Natural killer cell treated with Interleukin-12 subunit alpha and Interleukin-12 subunit beta and Interleukin-15 and Interleukin-18, amount 100 ng/mL, for 72 hours (primary cell): ENCODE results near the gene PRDX6. TPM values are rescaled to one million over a fixed set of nuclear protein-coding genes. Genes with fewer than 3 reads are reported as not detected.
"Not testable (repeated sequence)": the region's sequence is repeated elsewhere in the genome, so short reads cannot be mapped to it uniquely, and the experiment has no call there.

ENCODE experiments used
- ATAC-seq, 2 donors: fragments of 150-1000 bp; cut with Tn5 transposase in 1 of 2; sonication (Bioruptor Pico), chemical (Tn5 transposase) in 1 of 2; 2 replicates each; pipeline ENCODE4 v1.10.0; 2021
- DNase-seq: peaks from one replicate; pipeline ENCODE4 v3.0.0; 2022; ENCODE audit warnings: low spot score
- H3K27ac Mint-ChIP-seq, 2 donors: 1 replicate in 1 of 2; 2 replicates in 1 of 2; pipeline ENCODE4 v1.8.0; 2022; ENCODE audit warnings: mixed read lengths in 2 of 2, mild to moderate bottlenecking in 1 of 2, moderate library complexity in 1 of 2
- H3K27me3 Mint-ChIP-seq, 2 donors: 1 replicate in 1 of 2; 2 replicates in 1 of 2; pipeline ENCODE4 v1.8.0; 2022; ENCODE audit warnings: mixed read lengths in 2 of 2
- H3K36me3 Mint-ChIP-seq: one replicate; pipeline ENCODE4 v1.8.0; 2022; ENCODE audit warnings: mixed read lengths
- H3K4me1 Mint-ChIP-seq, 2 donors: 1 replicate in 1 of 2; 2 replicates in 1 of 2; pipeline ENCODE4 v1.8.0; 2022; ENCODE audit warnings: low read depth in 2 of 2, mixed read lengths in 2 of 2, mild to moderate bottlenecking in 1 of 2
- H3K4me3 Mint-ChIP-seq: one replicate; pipeline ENCODE4 v1.8.0; 2022; ENCODE audit warnings: mixed read lengths
- H3K9me3 Mint-ChIP-seq: 2 replicates; pipeline ENCODE4 v1.8.0; 2022; ENCODE audit warnings: mixed read lengths
- total RNA-seq, 2 donors: library from RNA; stranded (reverse); gene quantifications; one replicate each; pipeline ENCODE4 v1.2.3, GENCODE V29; 2022

The PRDX6 gene
- total RNA-seq, 2 donors from 2014 or later = 119 to 155 TPM

GRCh38 chr1:173475564-173476196, 1.5 kb upstream of the PRDX6 start:
- peak overlapping the region; percentile 87 to 88 for H3K27ac Mint-ChIP-seq
- H3K9me3 Mint-ChIP-seq = no peaks in the 10 kb centered on the region
- peaks cover 18% of the 10 kb centered on the region for H3K36me3 Mint-ChIP-seq
- H3K27me3 Mint-ChIP-seq = no peaks in the 10 kb centered on the region
- DNase-seq (no peak), ATAC-seq (peak in 1 of 2 donors; percentile 40)
- peak overlapping the region; percentile 89 for H3K4me3 Mint-ChIP-seq
- H3K4me1 Mint-ChIP-seq = peaks cover 41 to 54% of the 10 kb centered on the region in 2 donors

DNA sequence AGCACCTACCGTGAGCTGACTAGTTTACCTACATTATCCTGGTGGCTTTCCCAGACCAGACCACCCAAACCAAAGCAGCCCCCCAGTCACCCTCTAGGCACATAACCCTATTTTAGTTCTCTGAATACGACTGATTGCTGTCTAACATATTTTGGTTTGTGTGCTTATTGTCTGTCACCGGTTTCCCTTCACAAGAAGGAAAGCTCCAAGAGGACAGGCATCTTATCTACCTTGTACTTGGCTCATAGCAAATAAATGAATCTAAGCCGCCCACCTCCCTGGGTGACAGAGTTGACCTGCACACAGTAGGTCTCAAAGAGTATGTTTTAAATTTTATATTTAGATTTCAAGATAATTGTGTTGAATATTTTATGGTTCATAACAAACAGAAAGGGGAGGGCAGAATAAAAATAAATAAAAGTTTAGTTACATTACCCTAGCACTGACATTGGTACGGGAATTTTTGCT, 904 bp upstream of the PRDX6 start:
- Mint-ChIP-seq H3K4me1 (peaks cover 41 to 54% of the 10 kb centered on the region in 2 donors), H3K36me3 (peaks cover 21% of the 10 kb centered on the region), H3K9me3 (no peaks in the 10 kb centered on the region), H3K27ac (peak overlapping the region; percentile 87 to 88), H3K4me3 (peak overlapping the region; percentile 89), H3K27me3 (no peaks in the 10 kb centered on the region)
- no peak for ATAC-seq
- no peak for DNase-seq

DNA sequence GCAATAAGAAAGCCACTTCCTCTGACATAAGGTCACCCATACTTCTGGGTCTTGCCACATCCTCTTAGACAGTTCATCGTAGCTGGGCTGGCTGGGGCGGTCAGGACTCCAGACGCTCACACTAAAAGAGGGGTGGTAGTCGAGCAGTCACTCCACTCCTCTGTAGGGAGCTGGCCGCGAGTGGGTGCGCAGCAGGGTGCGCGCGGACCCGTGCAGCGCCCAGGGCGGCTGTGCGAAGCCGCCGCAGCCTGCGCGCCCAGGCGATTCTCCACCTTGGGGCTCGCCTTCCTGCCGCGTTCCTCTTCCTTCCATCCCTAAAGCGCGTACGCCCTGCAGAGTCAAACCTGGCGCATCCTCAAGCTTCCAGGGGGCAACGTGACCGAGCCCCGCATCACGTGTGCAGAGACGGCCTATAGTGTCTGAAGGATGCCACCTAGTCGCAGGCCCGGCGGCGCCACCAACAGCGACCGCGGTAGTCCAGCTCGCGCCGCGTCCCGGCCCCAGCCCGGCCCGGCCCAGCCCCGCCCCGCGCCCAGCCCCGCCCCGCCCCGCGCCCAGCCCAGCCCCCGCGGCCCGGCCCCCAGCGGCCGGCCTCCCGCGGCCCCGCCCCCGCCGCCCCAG, 360 bp upstream of the PRDX6 start:
- Mint-ChIP-seq H3K4me3 (peak overlapping the region; percentile 89), H3K27ac (peak overlapping the region; percentile 87 to 88), H3K27me3 (no peaks in the 10 kb centered on the region), H3K4me1 (peaks cover 44 to 58% of the 10 kb centered on the region in 2 donors), H3K36me3 (peaks cover 24% of the 10 kb centered on the region), H3K9me3 (no peaks in the 10 kb centered on the region)
- DNase-seq (peak; percentile 91), ATAC-seq (peak; percentile 91 to 94)

GRCh38 chr1:173478094-173478674, 1.0 kb downstream of the PRDX6 start:
- Mint-ChIP-seq H3K36me3 (peaks cover 31% of the 10 kb centered on the region), H3K4me3 (peak overlapping the region; percentile 89)
- no peak for DNase-seq

DNA sequence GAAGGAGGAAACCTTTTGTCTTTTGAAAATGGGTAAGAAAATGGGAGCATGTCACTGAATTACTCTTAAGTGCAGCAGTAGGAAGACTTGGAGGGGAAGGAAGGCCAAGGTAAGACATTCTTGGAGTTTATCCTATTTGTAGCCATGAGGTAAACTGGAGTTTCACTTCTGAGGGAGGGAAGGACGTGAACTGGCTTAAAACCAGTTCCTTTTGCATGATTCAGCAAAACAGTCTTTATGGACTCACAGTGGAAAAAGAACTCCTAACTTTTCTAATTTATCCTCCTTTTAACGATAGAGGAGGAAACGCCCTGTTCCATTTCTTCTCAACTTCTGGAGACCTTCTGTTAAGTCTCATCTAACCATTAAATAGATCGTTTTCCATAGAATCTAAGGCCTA, 2.5 kb downstream of the PRDX6 start:
- H3K36me3 Mint-ChIP-seq = peaks cover 38% of the 10 kb centered on the region
- peak overlapping the region; percentile 20 for H3K4me3 Mint-ChIP-seq
- H3K27me3 Mint-ChIP-seq = no peaks in the 10 kb centered on the region
- H3K27ac Mint-ChIP-seq = no peak overlapping the region
- ATAC-seq (no peak), DNase-seq (no peak)
- H3K9me3 Mint-ChIP-seq = no peaks in the 10 kb centered on the region
- peaks cover 40 to 60% of the 10 kb centered on the region in 2 donors for H3K4me1 Mint-ChIP-seq

More at GRCh38 chr1:173478094-173478674, 1.0 kb downstream of the PRDX6 start:
- H3K9me3 Mint-ChIP-seq = no peaks in the 10 kb centered on the region
- no peak for ATAC-seq
- no peaks in the 10 kb centered on the region for H3K27me3 Mint-ChIP-seq
- peak overlapping the region; percentile 87 to 88 for H3K27ac Mint-ChIP-seq
- H3K4me1 Mint-ChIP-seq = peaks cover 48 to 70% of the 10 kb centered on the region in 2 donors

DNA sequence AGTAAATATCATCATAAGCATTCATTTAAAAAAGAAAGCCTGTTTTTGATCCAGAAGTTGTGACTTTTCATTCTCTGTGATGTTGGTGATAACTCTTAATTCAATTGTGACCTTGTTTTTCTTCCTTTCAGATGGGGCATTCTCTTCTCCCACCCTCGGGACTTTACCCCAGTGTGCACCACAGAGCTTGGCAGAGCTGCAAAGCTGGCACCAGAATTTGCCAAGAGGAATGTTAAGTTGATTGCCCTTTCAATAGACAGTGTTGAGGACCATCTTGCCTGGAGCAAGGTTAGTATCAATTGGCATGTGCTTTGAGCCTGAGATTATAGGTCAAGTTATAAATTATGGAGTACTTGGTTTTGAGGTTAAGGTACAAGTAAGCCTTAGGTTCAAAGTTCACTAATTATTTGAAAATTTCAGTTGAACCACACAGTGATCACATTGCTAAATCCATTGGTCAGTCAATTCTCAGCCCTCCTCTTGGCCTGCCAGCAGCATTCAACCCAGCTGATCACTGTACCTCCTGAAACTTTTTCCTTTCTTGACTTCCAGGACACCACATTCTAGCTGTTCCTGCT, 4.1 kb downstream of the PRDX6 start:
- no peak for DNase-seq
- Mint-ChIP-seq H3K4me3 (peak overlapping the region; percentile 2), H3K9me3 (no peaks in the 10 kb centered on the region), H3K27me3 (no peaks in the 10 kb centered on the region), H3K36me3 (peaks cover 52% of the 10 kb centered on the region), H3K27ac (no peak overlapping the region), H3K4me1 (peaks cover 25 to 45% of the 10 kb centered on the region in 2 donors)
- no peak for ATAC-seq

DNA sequence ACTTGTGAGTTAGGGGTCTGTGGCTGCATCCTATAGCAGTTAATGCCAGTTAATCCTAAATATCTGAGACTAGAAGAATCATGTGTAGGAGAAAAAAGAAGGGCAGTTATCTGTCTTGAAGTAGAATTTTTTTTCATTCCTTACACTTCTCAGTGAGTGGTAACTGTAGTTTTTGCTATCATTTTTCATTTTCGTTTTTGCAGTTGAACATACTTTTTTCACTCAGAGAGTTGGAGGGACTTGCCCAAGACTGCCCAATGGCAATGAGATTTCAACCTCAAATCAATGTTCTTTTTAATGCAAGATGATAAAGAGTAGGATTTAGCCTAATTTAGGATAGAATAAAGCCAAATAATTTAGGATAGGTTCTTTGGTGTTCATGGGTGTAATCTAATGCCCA, 5.5 kb downstream of the PRDX6 start:
- Mint-ChIP-seq H3K27ac (peak overlapping the region in 1 of 2 donors; percentile 41), H3K4me3 (no peak overlapping the region), H3K9me3 (no peaks in the 10 kb centered on the region), H3K4me1 (peaks cover 25 to 42% of the 10 kb centered on the region in 2 donors), H3K27me3 (no peaks in the 10 kb centered on the region), H3K36me3 (peaks cover 61% of the 10 kb centered on the region)
- DNase-seq (no peak), ATAC-seq (no peak)

GRCh38 chr1:173484276-173484675, 7.1 kb downstream of the PRDX6 start:
- Mint-ChIP-seq H3K9me3 (no peaks in the 10 kb centered on the region), H3K36me3 (peaks cover 72% of the 10 kb centered on the region), H3K4me1 (peaks cover 16 to 26% of the 10 kb centered on the region in 2 donors), H3K4me3 (no peak overlapping the region), H3K27ac (no peak overlapping the region), H3K27me3 (no peaks in the 10 kb centered on the region)
- DNase-seq (no peak), ATAC-seq (no peak)

DNA sequence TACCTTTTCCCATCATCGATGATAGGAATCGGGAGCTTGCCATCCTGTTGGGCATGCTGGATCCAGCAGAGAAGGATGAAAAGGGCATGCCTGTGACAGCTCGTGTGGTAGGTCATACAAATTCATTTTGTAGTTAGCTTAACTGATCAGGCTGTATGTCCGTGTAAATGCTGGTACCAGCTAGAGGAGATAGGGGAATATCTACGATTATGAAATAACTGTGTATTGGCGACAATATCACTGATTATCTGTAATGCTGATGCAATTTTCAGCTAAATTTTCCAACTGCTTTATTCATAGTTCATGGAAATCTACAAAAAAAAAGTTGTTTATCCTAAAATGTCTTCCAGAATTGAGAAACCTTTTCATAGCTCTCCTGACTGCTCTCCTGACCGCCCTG, 8.3 kb downstream of the PRDX6 start:
- peaks cover 9 to 16% of the 10 kb centered on the region in 2 donors for H3K4me1 Mint-ChIP-seq

DNA sequence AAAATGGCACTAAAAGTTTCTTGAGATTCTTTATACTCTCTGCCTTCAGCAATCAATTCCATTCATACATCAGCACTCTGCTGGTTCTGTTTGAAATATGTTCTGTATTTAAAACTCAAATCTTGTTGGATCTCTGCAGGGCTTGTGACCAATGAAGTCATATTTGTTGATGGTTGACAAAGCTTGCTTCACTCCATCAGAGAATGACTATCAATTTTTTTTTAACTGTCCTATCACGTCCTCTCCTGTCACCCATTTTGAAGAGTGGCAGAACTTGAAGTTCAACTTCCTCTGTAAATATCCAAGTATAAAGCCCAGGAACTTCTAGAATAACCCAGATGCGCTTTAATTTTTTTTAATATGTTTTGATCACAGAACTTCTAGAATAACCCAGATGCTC, 10.9 kb downstream of the PRDX6 start:
- Mint-ChIP-seq H3K9me3 (no peaks in the 10 kb centered on the region), H3K27ac (no peak overlapping the region), H3K36me3 (peaks cover 48% of the 10 kb centered on the region), H3K4me1 (peaks cover 0 to 2% of the 10 kb centered on the region in 2 donors), H3K4me3 (no peak overlapping the region), H3K27me3 (no peaks in the 10 kb centered on the region)
- no peak for ATAC-seq
- no peak for DNase-seq

More for the DNA sequence above, 8.3 kb downstream of the PRDX6 start:
- Mint-ChIP-seq H3K36me3 (peaks cover 67% of the 10 kb centered on the region), H3K9me3 (no peaks in the 10 kb centered on the region), H3K4me3 (no peak overlapping the region), H3K27me3 (no peaks in the 10 kb centered on the region), H3K27ac (no peak overlapping the region)
- ATAC-seq (no peak), DNase-seq (no peak)

GRCh38 chr1:173489149-173489600, 12.0 kb downstream of the PRDX6 start:
- ATAC-seq (no peak), DNase-seq (no peak)
- no peak overlapping the region for H3K4me3 Mint-ChIP-seq
- H3K4me1 Mint-ChIP-seq = peaks cover 0 to 1% of the 10 kb centered on the region in 2 donors
- no peak overlapping the region for H3K27ac Mint-ChIP-seq
- no peaks in the 10 kb centered on the region for H3K27me3 Mint-ChIP-seq
- H3K36me3 Mint-ChIP-seq = peaks cover 45% of the 10 kb centered on the region
- no peaks in the 10 kb centered on the region for H3K9me3 Mint-ChIP-seq

DNA sequence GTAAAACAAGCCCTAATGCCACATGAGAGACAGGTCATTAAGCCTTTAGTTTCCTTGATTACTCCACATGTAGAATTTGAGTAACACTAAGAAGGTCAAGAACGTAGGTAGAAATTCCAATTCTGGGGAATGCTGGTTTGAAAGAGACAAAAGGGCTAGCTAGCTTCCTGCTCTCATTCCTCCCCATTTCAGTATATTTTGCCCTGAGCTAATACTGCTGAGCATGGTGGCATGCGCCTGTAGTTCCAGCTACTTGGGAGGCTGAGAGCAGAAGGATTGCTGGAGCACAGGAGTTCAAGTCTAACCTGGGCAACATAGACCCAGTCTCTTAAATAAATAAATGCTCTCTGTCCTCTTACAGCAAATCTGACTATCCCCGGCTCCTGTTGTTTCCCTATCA, 12.8 kb downstream of the PRDX6 start:
- no peak overlapping the region for H3K4me3 Mint-ChIP-seq
- DNase-seq (no peak), ATAC-seq (no peak)
- H3K27ac Mint-ChIP-seq = no peak overlapping the region
- H3K36me3 Mint-ChIP-seq = peaks cover 37% of the 10 kb centered on the region
- no peaks in the 10 kb centered on the region for H3K9me3 Mint-ChIP-seq
- H3K4me1 Mint-ChIP-seq = no peaks in the 10 kb centered on the region
- H3K27me3 Mint-ChIP-seq = no peaks in the 10 kb centered on the region

GRCh38 chr1:173491508-173491907, 14.4 kb downstream of the PRDX6 start:
- H3K27ac Mint-ChIP-seq = no peak overlapping the region
- H3K36me3 Mint-ChIP-seq = peaks cover 25% of the 10 kb centered on the region
- H3K4me3 Mint-ChIP-seq = no peak overlapping the region
- DNase-seq = no peak
- ATAC-seq = no peak
- H3K4me1 Mint-ChIP-seq = no peaks in the 10 kb centered on the region
- no peaks in the 10 kb centered on the region for H3K9me3 Mint-ChIP-seq
- H3K27me3 Mint-ChIP-seq = no peaks in the 10 kb centered on the region

GRCh38 chr1:173493125-173493524, 16.0 kb downstream of the PRDX6 start:
- H3K9me3 Mint-ChIP-seq, ATAC-seq, DNase-seq, H3K4me3 Mint-ChIP-seq, H3K4me1 Mint-ChIP-seq, H3K27me3 Mint-ChIP-seq, H3K27ac Mint-ChIP-seq: not testable (repeated sequence)
- H3K36me3 Mint-ChIP-seq = peaks cover 17% of the 10 kb centered on the region
